HUES48 (cell line): Measurements from ENCODE around the gene C6.
"Not testable (repeated sequence)": the region's sequence is repeated elsewhere in the genome, so short reads cannot be mapped to it uniquely, and the experiment has no call there.

Source experiments
- H3K27ac ChIP-seq: one replicate; pipeline ENCODE4 v1.7.0; 2013; ENCODE audit warnings: low read depth, low read length, inconsistent platforms
- H3K27me3 ChIP-seq: 2 replicates; pipeline ENCODE4 v1.6.1; 2013; ENCODE audit warnings: mild to moderate bottlenecking, low read length; ENCODE audit not compliant: control insufficient read depth, insufficient read depth
- H3K36me3 ChIP-seq: 2 replicates; pipeline ENCODE4 v1.6.1; 2013; ENCODE audit warnings: low read length; ENCODE audit not compliant: control insufficient read depth, insufficient read depth
- H3K4me1 ChIP-seq: 2 replicates; pipeline ENCODE4 v1.6.1; 2013; ENCODE audit warnings: mild to moderate bottlenecking, low read length; ENCODE audit not compliant: control insufficient read depth, insufficient read depth
- H3K4me3 ChIP-seq: 2 replicates; pipeline ENCODE4 v1.5.1; 2013; ENCODE audit warnings: mild to moderate bottlenecking, low read depth, low read length
- H3K9ac ChIP-seq: 2 replicates; pipeline ENCODE4 v1.6.1; 2013; ENCODE audit warnings: mild to moderate bottlenecking, low read depth, low read length, moderate library complexity
- H3K9me3 ChIP-seq: 2 replicates; pipeline ENCODE4 v1.6.1; 2013; ENCODE audit warnings: low read length; ENCODE audit not compliant: control insufficient read depth, insufficient read depth

C6 gene

GRCh38 chr5:41200506-41200905 is 12.8 kb downstream of the C6 start:
- H3K4me1 ChIP-seq: no peaks in the 10 kb centered on the region
- H3K27ac ChIP-seq: no peak overlapping the region
- H3K27me3 ChIP-seq: no peaks in the 10 kb centered on the region
- H3K36me3 ChIP-seq: no peaks in the 10 kb centered on the region
- H3K9me3 ChIP-seq: peaks cover 16% of the 10 kb centered on the region
- no peak overlapping the region for H3K9ac ChIP-seq
- no peak overlapping the region for H3K4me3 ChIP-seq

GRCh38 chr5:41199660-41200059 is 13.7 kb downstream of the C6 start:
- peaks cover 8% of the 10 kb centered on the region for H3K9me3 ChIP-seq
- H3K4me3 ChIP-seq: no peak overlapping the region
- H3K9ac ChIP-seq: no peak overlapping the region
- H3K36me3 ChIP-seq: no peaks in the 10 kb centered on the region
- H3K4me1 ChIP-seq: no peaks in the 10 kb centered on the region
- no peaks in the 10 kb centered on the region for H3K27me3 ChIP-seq
- no peak overlapping the region for H3K27ac ChIP-seq

GRCh38 chr5:41196197-41196596 is 17.1 kb downstream of the C6 start:
- no peaks in the 10 kb centered on the region for H3K4me1 ChIP-seq
- no peak overlapping the region for H3K4me3 ChIP-seq
- no peak overlapping the region for H3K27ac ChIP-seq

GRCh38 chr5:41195228-41195627 is 18.1 kb downstream of the C6 start:
- no peaks in the 10 kb centered on the region for H3K27me3 ChIP-seq
- no peaks in the 10 kb centered on the region for H3K36me3 ChIP-seq
- no peaks in the 10 kb centered on the region for H3K9me3 ChIP-seq
- H3K9ac ChIP-seq: no peak overlapping the region
- no peak overlapping the region for H3K4me3 ChIP-seq
- H3K4me1 ChIP-seq: no peaks in the 10 kb centered on the region
- H3K27ac ChIP-seq: no peak overlapping the region

More at GRCh38 chr5:41196197-41196596, 17.1 kb downstream of the C6 start:
- H3K27me3 ChIP-seq: no peaks in the 10 kb centered on the region
- H3K36me3 ChIP-seq: no peaks in the 10 kb centered on the region
- no peak overlapping the region for H3K9ac ChIP-seq
- H3K9me3 ChIP-seq: no peaks in the 10 kb centered on the region

GRCh38 chr5:41194339-41194738 is 19.0 kb downstream of the C6 start:
- no peak overlapping the region for H3K9ac ChIP-seq
- H3K4me1 ChIP-seq: no peaks in the 10 kb centered on the region
- H3K27ac ChIP-seq: no peak overlapping the region
- H3K27me3 ChIP-seq: no peaks in the 10 kb centered on the region
- no peaks in the 10 kb centered on the region for H3K9me3 ChIP-seq
- H3K36me3 ChIP-seq: no peaks in the 10 kb centered on the region
- H3K4me3 ChIP-seq: no peak overlapping the region

GRCh38 chr5:41193456-41194205 is 19.7 kb downstream of the C6 start:
- Histone ChIP-seq H3K27me3 (no peaks in the 10 kb centered on the region), H3K27ac (no peak overlapping the region), H3K36me3 (no peaks in the 10 kb centered on the region), H3K4me3 (no peak overlapping the region), H3K4me1 (no peaks in the 10 kb centered on the region), H3K9me3 (no peaks in the 10 kb centered on the region), H3K9ac (no peak overlapping the region)

GRCh38 chr5:41191249-41191648 is 22.1 kb downstream of the C6 start:
- H3K36me3 ChIP-seq: no peaks in the 10 kb centered on the region
- no peaks in the 10 kb centered on the region for H3K27me3 ChIP-seq
- H3K27ac ChIP-seq: no peak overlapping the region
- H3K9me3 ChIP-seq: no peaks in the 10 kb centered on the region
- no peak overlapping the region for H3K4me3 ChIP-seq
- no peak overlapping the region for H3K9ac ChIP-seq
- H3K4me1 ChIP-seq: no peaks in the 10 kb centered on the region

- Histone ChIP-seq H3K9ac (no peak overlapping the region), H3K4me1 (no peaks in the 10 kb centered on the region; the same call in 1 of the 2 replicates), H3K9me3 (no peaks in the 10 kb centered on the region), H3K4me3 (no peak overlapping the region), H3K27ac (no peak overlapping the region), H3K27me3 (no peaks in the 10 kb centered on the region), H3K36me3 (no peaks in the 10 kb centered on the region)
Observed at GRCh38 chr5:41186143-41186542, 27.2 kb downstream of the C6 start.

- H3K9me3 ChIP-seq, H3K27ac ChIP-seq, H3K9ac ChIP-seq, H3K27me3 ChIP-seq, H3K4me3 ChIP-seq, H3K4me1 ChIP-seq, H3K36me3 ChIP-seq: not testable (repeated sequence)
Observed at GRCh38 chr5:41183331-41183730, 30.0 kb downstream of the C6 start.

- Histone ChIP-seq H3K27ac (no peak overlapping the region), H3K9me3 (no peaks in the 10 kb centered on the region), H3K36me3 (no peaks in the 10 kb centered on the region), H3K4me3 (no peak overlapping the region), H3K9ac (no peak overlapping the region), H3K27me3 (no peaks in the 10 kb centered on the region), H3K4me1 (no peaks in the 10 kb centered on the region; the same call in 1 of the 2 replicates)
Observed at GRCh38 chr5:41182666-41183065, 30.7 kb downstream of the C6 start.

- Histone ChIP-seq H3K9ac (no peak overlapping the region), H3K36me3 (no peaks in the 10 kb centered on the region)
Observed at GRCh38 chr5:41181691-41182564, 31.4 kb downstream of the C6 start.

More at GRCh38 chr5:41181691-41182564, 31.4 kb downstream of the C6 start:
- Histone ChIP-seq H3K4me1 (no peaks in the 10 kb centered on the region; the same call in 1 of the 2 replicates), H3K4me3 (no peak overlapping the region), H3K9me3 (no peaks in the 10 kb centered on the region), H3K27me3 (no peaks in the 10 kb centered on the region), H3K27ac (no peak overlapping the region)
